ENCODE data around the gene INSR.

- no peak for TF ChIP-seq EP300 (IDR thresholded peaks at IDR 0.05; ENCODE audit: low read depth)
- TF ChIP-seq, protein P1, sequence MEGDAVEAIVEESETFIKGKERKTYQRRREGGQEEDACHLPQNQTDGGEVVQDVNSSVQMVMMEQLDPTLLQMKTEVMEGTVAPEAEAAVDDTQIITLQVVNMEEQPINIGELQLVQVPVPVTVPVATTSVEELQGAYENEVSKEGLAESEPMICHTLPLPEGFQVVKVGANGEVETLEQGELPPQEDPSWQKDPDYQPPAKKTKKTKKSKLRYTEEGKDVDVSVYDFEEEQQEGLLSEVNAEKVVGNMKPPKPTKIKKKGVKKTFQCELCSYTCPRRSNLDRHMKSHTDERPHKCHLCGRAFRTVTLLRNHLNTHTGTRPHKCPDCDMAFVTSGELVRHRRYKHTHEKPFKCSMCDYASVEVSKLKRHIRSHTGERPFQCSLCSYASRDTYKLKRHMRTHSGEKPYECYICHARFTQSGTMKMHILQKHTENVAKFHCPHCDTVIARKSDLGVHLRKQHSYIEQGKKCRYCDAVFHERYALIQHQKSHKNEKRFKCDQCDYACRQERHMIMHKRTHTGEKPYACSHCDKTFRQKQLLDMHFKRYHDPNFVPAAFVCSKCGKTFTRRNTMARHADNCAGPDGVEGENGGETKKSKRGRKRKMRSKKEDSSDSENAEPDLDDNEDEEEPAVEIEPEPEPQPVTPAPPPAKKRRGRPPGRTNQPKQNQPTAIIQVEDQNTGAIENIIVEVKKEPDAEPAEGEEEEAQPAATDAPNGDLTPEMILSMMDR (IDR thresholded peaks at IDR 0.05): no peak
Observed at GRCh38 chr19:7288977-7289376, 5.2 kb downstream of the INSR start.

Data from transverse colon (tissue), 3 donors.